GM19193 (cell line): ENCODE measurements around the gene KAZALD1.

Experiments used
- POLR2A ChIP-seq: IDR thresholded peaks from 4 replicates; pipeline ENCODE4 v1.6.1; 2011; ENCODE audit not compliant: insufficient read depth, insufficient read length; ENCODE audit errors: extremely low read depth

Gene KAZALD1

GRCh38 chr10:101091546-101092290 is 29.9 kb downstream of the KAZALD1 start:
- no peak for TF ChIP-seq POLR2A

GRCh38 chr10:101092881-101093354 is 31.1 kb downstream of the KAZALD1 start:
- no peak for TF ChIP-seq POLR2A

GRCh38 chr10:101094121-101094879 is 32.5 kb downstream of the KAZALD1 start:
- no peak for TF ChIP-seq POLR2A

- TF ChIP-seq POLR2A: no peak
Measured at GRCh38 chr10:101095004-101095403, 33.2 kb downstream of the KAZALD1 start.

- no peak for TF ChIP-seq POLR2A
Measured at GRCh38 chr10:101095550-101096213, 33.9 kb downstream of the KAZALD1 start.

GRCh38 chr10:101096378-101096777 is 34.6 kb downstream of the KAZALD1 start:
- TF ChIP-seq POLR2A: no peak

GRCh38 chr10:101097881-101098280 is 36.1 kb downstream of the KAZALD1 start:
- no peak for TF ChIP-seq POLR2A

GRCh38 chr10:101099901-101100300 is 38.1 kb downstream of the KAZALD1 start:
- no peak for TF ChIP-seq POLR2A

- TF ChIP-seq POLR2A: no peak
Measured at GRCh38 chr10:101101372-101101881, 39.6 kb downstream of the KAZALD1 start.

- TF ChIP-seq POLR2A: no peak
Measured at GRCh38 chr10:101103430-101103829, 41.6 kb downstream of the KAZALD1 start.

- TF ChIP-seq POLR2A: no peak
Measured at GRCh38 chr10:101106351-101106750, 44.6 kb downstream of the KAZALD1 start.

- TF ChIP-seq POLR2A: no peak
Measured at GRCh38 chr10:101107771-101108170, 46.0 kb downstream of the KAZALD1 start.

GRCh38 chr10:101110856-101111523 is 49.2 kb downstream of the KAZALD1 start:
- TF ChIP-seq POLR2A: no peak

- no peak for TF ChIP-seq POLR2A
Measured at GRCh38 chr10:101111547-101111946, 49.8 kb downstream of the KAZALD1 start.
